Type B pancreatic cell (in vitro differentiated cells): ENCODE data around the gene CKM. TPM values are rescaled to one million over a fixed set of nuclear protein-coding genes. Genes with fewer than 3 reads are reported as not detected.

Source experiments
- DNase-seq: peaks from one replicate; pipeline ENCODE4 v3.0.0; 2021; ENCODE audit warnings: mixed read lengths; ENCODE audit not compliant: unreplicated experiment; ENCODE audit errors: extremely low spot score
- H3K27ac Mint-ChIP-seq: 2 replicates; pipeline ENCODE4 v1.8.0; 2021; ENCODE audit warnings: mild to moderate bottlenecking, mixed read lengths
- H3K27me3 Mint-ChIP-seq: 2 replicates; pipeline ENCODE4 v1.8.0; 2021; ENCODE audit warnings: mixed read lengths
- H3K36me3 Mint-ChIP-seq: 2 replicates; pipeline ENCODE4 v1.8.0; 2021; ENCODE audit warnings: mixed read lengths
- H3K4me1 Mint-ChIP-seq: one replicate; pipeline ENCODE4 v1.8.0; 2021; ENCODE audit warnings: mixed read lengths; ENCODE audit not compliant: unreplicated experiment
- H3K4me3 Mint-ChIP-seq: 2 replicates; pipeline ENCODE4 v1.8.0; 2021; ENCODE audit warnings: mild to moderate bottlenecking, mixed read lengths
- H3K9me3 Mint-ChIP-seq: 2 replicates; pipeline ENCODE4 v1.8.0; 2021; ENCODE audit warnings: mixed read lengths
- total RNA-seq: library from RNA; stranded (reverse); gene quantifications from 2 replicates; pipeline ENCODE4 v1.2.1, GENCODE V29; 2021; ENCODE audit warnings: low replicate concordance
- TF ChIP-seq, protein P1 (sequence below): fragments of 200-600 bp; sonication (generic); conservative IDR thresholded peaks from 2 replicates; pipeline ENCODE4 v1.5.0; 2021; ENCODE audit warnings: antibody characterized with exemption, mild to moderate bottlenecking

Gene CKM
- total RNA-seq, 1 donor from 2014 or later: 0.24 TPM

DNA sequence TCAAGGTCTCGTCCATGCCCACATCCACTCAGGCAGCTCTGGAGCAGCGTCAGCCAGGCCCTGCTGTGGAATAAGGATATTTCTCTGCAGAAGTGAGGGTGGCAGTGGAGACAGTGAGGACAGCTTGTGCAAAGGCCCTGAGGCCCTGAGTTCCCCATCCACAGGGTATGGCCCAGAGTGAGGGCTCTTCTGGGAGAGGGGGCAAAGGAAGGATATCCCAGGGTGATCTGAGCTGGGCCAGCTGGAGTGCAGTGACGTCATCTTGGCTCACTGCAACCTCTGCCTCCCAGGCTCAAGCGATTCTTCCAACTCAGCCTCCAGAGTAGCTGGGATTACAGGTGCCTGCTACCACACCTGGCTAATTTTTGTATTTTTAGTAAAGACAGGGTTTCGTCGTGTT is 60.1 kb downstream of the CKM start:
- H3K27ac Mint-ChIP-seq: no peak overlapping the region
- DNase-seq: no peak
- no peaks in the 10 kb centered on the region for H3K27me3 Mint-ChIP-seq
- H3K9me3 Mint-ChIP-seq: no peaks in the 10 kb centered on the region
- TF ChIP-seq, protein P1, sequence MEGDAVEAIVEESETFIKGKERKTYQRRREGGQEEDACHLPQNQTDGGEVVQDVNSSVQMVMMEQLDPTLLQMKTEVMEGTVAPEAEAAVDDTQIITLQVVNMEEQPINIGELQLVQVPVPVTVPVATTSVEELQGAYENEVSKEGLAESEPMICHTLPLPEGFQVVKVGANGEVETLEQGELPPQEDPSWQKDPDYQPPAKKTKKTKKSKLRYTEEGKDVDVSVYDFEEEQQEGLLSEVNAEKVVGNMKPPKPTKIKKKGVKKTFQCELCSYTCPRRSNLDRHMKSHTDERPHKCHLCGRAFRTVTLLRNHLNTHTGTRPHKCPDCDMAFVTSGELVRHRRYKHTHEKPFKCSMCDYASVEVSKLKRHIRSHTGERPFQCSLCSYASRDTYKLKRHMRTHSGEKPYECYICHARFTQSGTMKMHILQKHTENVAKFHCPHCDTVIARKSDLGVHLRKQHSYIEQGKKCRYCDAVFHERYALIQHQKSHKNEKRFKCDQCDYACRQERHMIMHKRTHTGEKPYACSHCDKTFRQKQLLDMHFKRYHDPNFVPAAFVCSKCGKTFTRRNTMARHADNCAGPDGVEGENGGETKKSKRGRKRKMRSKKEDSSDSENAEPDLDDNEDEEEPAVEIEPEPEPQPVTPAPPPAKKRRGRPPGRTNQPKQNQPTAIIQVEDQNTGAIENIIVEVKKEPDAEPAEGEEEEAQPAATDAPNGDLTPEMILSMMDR: no peak
- peaks cover 5% of the 10 kb centered on the region for H3K36me3 Mint-ChIP-seq
- no peaks in the 10 kb centered on the region for H3K4me1 Mint-ChIP-seq
- H3K4me3 Mint-ChIP-seq: no peak overlapping the region

DNA sequence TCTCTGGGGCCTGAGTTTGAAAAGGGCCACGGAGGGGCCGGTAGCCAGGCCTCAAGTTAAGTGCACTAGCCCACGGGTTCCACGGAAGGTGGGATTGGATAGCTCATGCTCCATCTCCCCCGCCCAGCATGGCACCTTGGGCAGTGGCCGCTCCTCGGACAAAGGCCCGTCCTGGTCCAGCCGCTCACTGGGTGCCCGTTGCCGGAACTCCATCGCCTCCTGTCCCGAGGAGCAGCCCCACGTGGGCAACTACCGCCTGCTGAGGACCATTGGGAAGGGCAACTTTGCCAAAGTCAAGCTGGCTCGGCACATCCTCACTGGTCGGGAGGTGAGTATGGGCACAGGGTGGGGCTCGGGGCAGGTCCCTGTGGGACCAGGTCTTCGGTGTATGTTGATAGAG is 63.8 kb downstream of the CKM start:
- no peaks in the 10 kb centered on the region for H3K36me3 Mint-ChIP-seq
- no peak overlapping the region for H3K4me3 Mint-ChIP-seq
- TF ChIP-seq, protein P1: no peak
- DNase-seq: no peak
- no peaks in the 10 kb centered on the region for H3K27me3 Mint-ChIP-seq
- H3K4me1 Mint-ChIP-seq: peaks cover 6% of the 10 kb centered on the region
- H3K27ac Mint-ChIP-seq: no peak overlapping the region
- no peaks in the 10 kb centered on the region for H3K9me3 Mint-ChIP-seq

DNA sequence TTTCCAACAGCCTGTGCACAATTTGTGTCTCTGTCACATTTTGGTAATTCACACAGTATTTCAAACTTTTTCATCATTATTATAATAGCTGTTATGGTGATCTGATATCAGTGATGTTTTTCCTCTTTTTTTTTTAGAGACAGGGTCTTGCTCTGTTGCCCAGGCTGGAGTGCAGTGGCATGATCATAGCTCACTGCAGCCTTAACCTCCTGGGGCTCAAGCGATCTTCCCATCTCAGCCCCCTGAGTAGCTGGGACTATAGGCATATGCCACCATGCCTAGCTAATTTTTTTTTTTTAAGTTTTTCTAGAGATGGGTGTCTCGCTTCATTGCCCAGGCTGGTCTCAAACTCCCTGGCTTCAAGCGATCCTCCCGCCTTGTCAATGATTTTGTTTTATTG is 65.8 kb downstream of the CKM start:
- H3K9me3 Mint-ChIP-seq: no peaks in the 10 kb centered on the region
- TF ChIP-seq, protein P1: no peak
- peaks cover 21% of the 10 kb centered on the region for H3K4me1 Mint-ChIP-seq
- no peaks in the 10 kb centered on the region for H3K27me3 Mint-ChIP-seq
- no peak for DNase-seq
- no peak overlapping the region for H3K27ac Mint-ChIP-seq
- H3K4me3 Mint-ChIP-seq: no peak overlapping the region
- no peaks in the 10 kb centered on the region for H3K36me3 Mint-ChIP-seq

Other genes with a start within 250 kb of the CKM start
- gene ZNF296, start 246.4 kb downstream of the CKM start, total RNA-seq: 2.2 and 3.7 TPM in 2 replicates
- gene GEMIN7, start 243.6 kb downstream of the CKM start, total RNA-seq: 32.2 and 35.6 TPM in 2 replicates
- gene PPP1R37, start 229.7 kb downstream of the CKM start, total RNA-seq: 44.7 and 63.7 TPM in 2 replicates
- 0.56 and 1.3 TPM in 2 replicates for gene NKPD1, start 161.9 kb downstream of the CKM start, total RNA-seq
- 36.7 and 41.3 TPM in 2 replicates for gene TRAPPC6A, start 144.6 kb downstream of the CKM start, total RNA-seq
- gene BLOC1S3, start 144.1 kb downstream of the CKM start, total RNA-seq: 9.2 and 10.2 TPM in 2 replicates
- 0.60 TPM in 1 of 2 replicates, not detected in the other for gene EXOC3L2, start 77.5 kb downstream of the CKM start, total RNA-seq
- 38.8 and 47.3 TPM in 2 replicates for gene MARK4, start 71.6 kb downstream of the CKM start, total RNA-seq
- 4.9 and 12.8 TPM in 2 replicates for gene KLC3, start 17.9 kb upstream of the CKM start, total RNA-seq
- 26.9 and 55.8 TPM in 2 replicates for gene ERCC2, start 47.7 kb upstream of the CKM start, total RNA-seq
- 38.6 and 110 TPM in 2 replicates for gene PPP1R13L, start 82.2 kb upstream of the CKM start, total RNA-seq
- gene POLR1G, start 83.8 kb upstream of the CKM start, total RNA-seq: 7.2 and 9.5 TPM in 2 replicates
- gene ERCC1, start 101.0 kb upstream of the CKM start, total RNA-seq: 57.3 and 71.8 TPM in 2 replicates
- 28.4 and 178 TPM in 2 replicates for gene FOSB, start 145.1 kb upstream of the CKM start, total RNA-seq
- 11.9 and 13.0 TPM in 2 replicates for gene RTN2, start 174.2 kb upstream of the CKM start, total RNA-seq
- 0.48 TPM in 1 of 2 replicates, not detected in the other for gene PPM1N, start 175.6 kb upstream of the CKM start, total RNA-seq
- 51.9 and 73.0 TPM in 2 replicates for gene VASP, start 184.6 kb upstream of the CKM start, total RNA-seq